ENCODE results near the gene HBE1.

HBE1 gene

DNA sequence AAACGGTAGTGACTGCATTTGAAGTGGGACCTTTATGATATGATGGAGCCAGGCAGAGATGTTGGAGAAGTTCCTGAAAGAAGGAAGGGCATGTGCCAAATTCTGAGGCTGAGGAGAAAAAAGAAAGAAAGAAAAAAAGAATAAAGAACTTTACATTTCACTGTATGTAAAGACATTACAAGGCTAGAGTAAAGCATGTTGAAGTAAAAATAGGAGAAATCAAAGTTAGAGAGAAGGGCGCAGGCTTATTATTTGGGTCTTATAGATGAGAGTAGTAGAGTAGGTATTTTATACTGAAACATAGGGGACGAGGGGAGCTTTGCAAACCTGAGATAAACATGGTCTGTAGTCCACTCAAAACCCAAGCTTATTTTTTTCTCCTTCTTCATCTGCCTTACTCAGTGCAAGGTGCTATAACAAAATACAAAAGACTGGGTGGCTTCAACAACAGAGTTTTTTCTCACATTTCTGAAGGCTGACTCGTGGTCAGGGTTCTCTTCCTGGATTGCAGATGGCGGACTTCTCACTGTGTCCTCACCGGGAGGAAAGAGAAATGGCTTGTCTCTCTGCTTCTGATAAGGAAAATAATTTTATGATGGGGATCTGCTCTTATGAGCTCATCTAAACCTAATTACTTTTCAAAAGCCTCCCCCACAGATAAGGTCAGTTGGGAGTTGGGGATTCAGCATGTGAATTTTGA, 22.8 kb downstream of the HBE1 start:
- in situ Hi-C loops (cut with HindIII; ENCODE audit: low sequenced_read_pairs): no loop called here
- DNase-seq (ENCODE audit: low read depth, low spot score): no peak
- TF ChIP-seq CTCF (IDR thresholded peaks at IDR 0.05; ENCODE audit: low read depth, low read length): no peak
- H3K4me3 ChIP-seq (ENCODE audit: low read depth, low read length): no peak overlapping the region

GRCh38 chr11:5245155-5245554, 24.6 kb downstream of the HBE1 start:
- TF ChIP-seq CTCF (IDR thresholded peaks at IDR 0.05; ENCODE audit: low read depth, low read length): no peak
- in situ Hi-C loops (cut with HindIII; ENCODE audit: low sequenced_read_pairs): no loop called here
- H3K4me3 ChIP-seq (ENCODE audit: low read depth, low read length): no peak overlapping the region
- DNase-seq (ENCODE audit: low read depth, low spot score): no peak

- in situ Hi-C loops (cut with HindIII; ENCODE audit: low sequenced_read_pairs): no loop called here
- no peak overlapping the region for H3K4me3 ChIP-seq (ENCODE audit: low read depth, low read length)
- TF ChIP-seq CTCF (IDR thresholded peaks at IDR 0.05; ENCODE audit: low read depth, low read length): no peak
- DNase-seq (ENCODE audit: low read depth, low spot score): no peak
These were observed 25.9 kb downstream of the HBE1 start for GRCh38 chr11:5243816-5244180.

GRCh38 chr11:5242933-5243815, 26.6 kb downstream of the HBE1 start:
- in situ Hi-C loops (cut with HindIII; ENCODE audit: low sequenced_read_pairs): no loop called here
- no peak overlapping the region for H3K4me3 ChIP-seq (ENCODE audit: low read depth, low read length)
- DNase-seq (ENCODE audit: low read depth, low spot score): no peak
- no peak for TF ChIP-seq CTCF (IDR thresholded peaks at IDR 0.05; ENCODE audit: low read depth, low read length)

- no peak overlapping the region for H3K4me3 ChIP-seq (ENCODE audit: low read depth, low read length)
- no peak for DNase-seq (ENCODE audit: low read depth, low spot score)
- no peak for TF ChIP-seq CTCF (IDR thresholded peaks at IDR 0.05; ENCODE audit: low read depth, low read length)
- in situ Hi-C loops (cut with HindIII; ENCODE audit: low sequenced_read_pairs): no loop called here
These were observed 27.5 kb downstream of the HBE1 start for GRCh38 chr11:5242208-5242607.

GRCh38 chr11:5241458-5241857, 28.3 kb downstream of the HBE1 start:
- in situ Hi-C loops (cut with HindIII; ENCODE audit: low sequenced_read_pairs): no loop called here
- DNase-seq (ENCODE audit: low read depth, low spot score): no peak
- TF ChIP-seq CTCF (IDR thresholded peaks at IDR 0.05; ENCODE audit: low read depth, low read length): no peak

More at GRCh38 chr11:5241458-5241857, 28.3 kb downstream of the HBE1 start:
- H3K4me3 ChIP-seq (ENCODE audit: low read depth, low read length): no peak overlapping the region

Data from astrocyte of the spinal cord (primary cell).